HepG2 (cell line): Measurements from ENCODE around the gene RAB1B. TPM values are rescaled to one million over a fixed set of nuclear protein-coding genes. Genes with fewer than 3 reads are reported as not detected.

Source experiments
- ARNT ChIP-seq: fragments of 450-650 bp; IDR thresholded peaks from 2 replicates; pipeline ENCODE4 v1.6.1; 2017
- CBFB ChIP-seq: sonication (generic); formaldehyde crosslinking; IDR thresholded peaks from 2 replicates; pipeline ENCODE4 v1.4.0; 2020; ENCODE audit warnings: missing genetic modification reagents
- MBNL3 ChIP-seq: fragments of 250-450 bp; sonication (Bioruptor Pico); conservative IDR thresholded peaks from 2 replicates; pipeline ENCODE4 v1.8.0; 2022; ENCODE audit warnings: mild to moderate bottlenecking, inconsistent platforms
- MXD3 ChIP-seq: IDR thresholded peaks from 2 replicates; pipeline ENCODE4 v1.6.1; 2016; ENCODE audit warnings: mild to moderate bottlenecking, missing biosample characterization, missing genetic modification reagents
- PATZ1 ChIP-seq: sonication (generic); formaldehyde crosslinking; IDR thresholded peaks from 2 replicates; pipeline ENCODE4 v1.4.0; 2020; ENCODE audit warnings: missing genetic modification reagents
- SIX4 ChIP-seq: sonication (generic); formaldehyde crosslinking; IDR thresholded peaks from 2 replicates; pipeline ENCODE4 v1.4.0; 2020; ENCODE audit warnings: missing genetic modification reagents
- WIZ ChIP-seq: sonication (generic); formaldehyde crosslinking; IDR thresholded peaks from 2 replicates; pipeline ENCODE4 v1.5.1; 2020; ENCODE audit warnings: mild to moderate bottlenecking, missing genetic modification reagents
- ZBTB25 ChIP-seq: IDR thresholded peaks from 2 replicates; pipeline ENCODE4 v1.6.1; 2018; ENCODE audit warnings: missing genetic modification reagents
- ZEB1 ChIP-seq: IDR thresholded peaks from 2 replicates; pipeline ENCODE4 v1.6.1; 2012; ENCODE audit warnings: mild to moderate bottlenecking, low read depth, inconsistent platforms; ENCODE audit not compliant: insufficient replicate concordance
- ZFY ChIP-seq: sonication (generic); formaldehyde crosslinking; IDR thresholded peaks from 2 replicates; pipeline ENCODE4 v1.4.0; 2020; ENCODE audit warnings: missing genetic modification reagents
- ZNF224 ChIP-seq: sonication (generic); formaldehyde crosslinking; IDR thresholded peaks from 2 replicates; pipeline ENCODE4 v1.5.0; 2020; ENCODE audit warnings: mild to moderate bottlenecking, missing genetic modification reagents
- ZNF3 ChIP-seq: IDR thresholded peaks from 2 replicates; pipeline ENCODE4 v1.7.0; 2017; ENCODE audit warnings: inconsistent platforms
- ZNF30 ChIP-seq: sonication (generic); formaldehyde crosslinking; IDR thresholded peaks from 2 replicates; pipeline ENCODE4 v1.5.0; 2020; ENCODE audit warnings: mild to moderate bottlenecking, missing genetic modification reagents
- ZNF329 ChIP-seq: sonication (generic); formaldehyde crosslinking; IDR thresholded peaks from 2 replicates; pipeline ENCODE4 v1.9.0; 2021; ENCODE audit warnings: low read depth, mild to moderate bottlenecking, missing genetic modification reagents
- ZNF333 ChIP-seq: sonication (generic); formaldehyde crosslinking; IDR thresholded peaks from 2 replicates; pipeline ENCODE4 v1.4.0; 2020; ENCODE audit warnings: mild to moderate bottlenecking, missing genetic modification reagents, borderline replicate concordance
- ZNF414 ChIP-seq: sonication (generic); formaldehyde crosslinking; IDR thresholded peaks from 2 replicates; pipeline ENCODE4 v1.5.0; 2020; ENCODE audit warnings: missing genetic modification reagents
- ZNF460 ChIP-seq: sonication (generic); formaldehyde crosslinking; IDR thresholded peaks from 2 replicates; pipeline ENCODE4 v1.5.1; 2020; ENCODE audit warnings: missing genetic modification reagents, mild to moderate bottlenecking, borderline replicate concordance
- ZNF687 ChIP-seq: sonication (generic); formaldehyde crosslinking; IDR thresholded peaks from 2 replicates; pipeline ENCODE4 v1.5.1; 2020; ENCODE audit warnings: mild to moderate bottlenecking, missing genetic modification reagents, moderate library complexity
- ZNF710 ChIP-seq: sonication (generic); formaldehyde crosslinking; IDR thresholded peaks from 2 replicates; pipeline ENCODE4 v1.5.0; 2020; ENCODE audit warnings: mild to moderate bottlenecking, missing genetic modification reagents, borderline replicate concordance
- ZNF788 ChIP-seq: sonication (generic); formaldehyde crosslinking; IDR thresholded peaks from 2 replicates; pipeline ENCODE4 v1.5.0; 2020; ENCODE audit warnings: mild to moderate bottlenecking, missing genetic modification reagents, borderline replicate concordance
- polyA plus RNA-seq, 8 experiments: library from polyadenylated mRNA; depleted of rRNA in 3 of 8; stranded (reverse) in 7 of 8; unstranded in 1 of 8; fragments of >200 nt; fragmentation: Illumina TruSeq in 4 of 8; extraction: Trizol in 4 of 8; gene quantifications; 2 replicates each; pipeline versions ENCODE4 v1.2.1 to v1.2.3, GENCODE V29; 2011 to 2016; ENCODE audit warnings: low read depth in 4 of 8, missing spikeins in 1 of 8, mixed read lengths in 1 of 8; ENCODE audit not compliant: insufficient read depth in 1 of 8
- total RNA-seq, 5 experiments: library from RNA; depleted of rRNA; stranded (reverse); fragments of >200 nt; fragmentation: Illumina TruSeq; extraction: Trizol; gene quantifications; 2 replicates each; pipeline ENCODE4 v1.2.3, GENCODE V29; 2016; ENCODE audit warnings: low read depth in 1 of 5

The RAB1B gene
- total and polyA plus RNA-seq, 2 of the 13 experiments (the other 11 are each of a cell fraction or from before 2014, with no cell fraction given): 77.9 to 87.9 TPM

- TF ChIP-seq ZNF333 (CRISPR knock-in tag) (no peak), ZNF3 (no peak), ARNT (no peak), ZNF414 (CRISPR knock-in tag) (0 out of 2 replicates have a peak, but pooled peaks have one; percentile 46), ZNF30 (no peak), ZBTB25 (CRISPR knock-in tag) (no peak; the same call in 1 of the 2 replicates), ZNF224 (CRISPR knock-in tag) (no peak), SIX4 (no peak), MBNL3 (CRISPR knock-in tag) (no peak), ZEB1 (no peak), ZFY (peak; percentile 56), CBFB (CRISPR knock-in tag) (peak; percentile 69; the same call in 1 of the 2 replicates), PATZ1 (CRISPR knock-in tag) (peak; percentile 70; the same call in 1 of the 2 replicates), ZNF687 (CRISPR knock-in tag) (peak; percentile 89), ZNF460 (CRISPR knock-in tag) (no peak), ZNF329 (CRISPR knock-in tag) (no peak), ZNF788 (CRISPR knock-in tag) (peak; percentile 68; the same call in 1 of the 2 replicates), ZNF710 (no peak), WIZ (CRISPR knock-in tag) (peak; percentile 81), MXD3 (CRISPR knock-in tag) (peak; percentile 12; the same call in 1 of the 2 replicates)
Measured at GRCh38 chr11:66311965-66312548, 43.6 kb downstream of the RAB1B start (continued).
